GM23338 (cell line): ENCODE results near the gene SLC37A2. TPM values are rescaled to one million over a fixed set of nuclear protein-coding genes. Genes with fewer than 3 reads are reported as not detected.

ENCODE experiments used
- ATAC-seq: fragments of 200-7000 bp; cut with Tn5 transposase; 3 replicates; pipeline ENCODE4 v1.9.1; 2020
- DNase-seq: peaks from one replicate; pipeline ENCODE4 v3.0.0-alpha.2; 2015; ENCODE audit warnings: low spot score
- H2AFZ ChIP-seq: fragments of 200-600 bp; sonication (generic); 2 replicates; pipeline ENCODE4 v1.8.0; 2016; ENCODE audit warnings: antibody characterized with exemption, mild to moderate bottlenecking, moderate library complexity
- H3F3A ChIP-seq: fragments of 200-600 bp; sonication (generic); replicated peaks from 2 replicates; pipeline ENCODE4 v1.8.0; 2017; ENCODE audit warnings: antibody characterized with exemption, mixed run types, low read depth
- H3K27ac ChIP-seq: fragments of 200-600 bp; sonication (generic); 2 replicates; pipeline ENCODE4 v1.6.1; 2016; ENCODE audit warnings: low read depth
- H3K27me3 ChIP-seq: fragments of 200-600 bp; sonication (generic); 2 replicates; pipeline ENCODE4 v1.8.0; 2016; ENCODE audit warnings: mild to moderate bottlenecking, mixed run types, moderate library complexity; ENCODE audit not compliant: insufficient read depth
- H3K36me3 ChIP-seq: fragments of 200-600 bp; sonication (generic); 2 replicates; pipeline ENCODE4 v1.8.0; 2016; ENCODE audit warnings: mild to moderate bottlenecking; ENCODE audit not compliant: insufficient read depth
- H3K4me1 ChIP-seq: fragments of 200-600 bp; sonication (generic); 2 replicates; pipeline ENCODE4 v1.8.0; 2016; ENCODE audit warnings: mild to moderate bottlenecking, moderate library complexity; ENCODE audit not compliant: insufficient read depth
- H3K4me2 ChIP-seq: fragments of 200-600 bp; sonication (generic); 2 replicates; pipeline ENCODE4 v1.7.1; 2017; ENCODE audit warnings: mixed run types
- H3K4me3 ChIP-seq: fragments of 200-600 bp; sonication (generic); 2 replicates; pipeline ENCODE4 v1.6.1; 2016; ENCODE audit warnings: mixed run types
- H3K79me2 ChIP-seq: fragments of 200-600 bp; sonication (generic); replicated peaks from 2 replicates; pipeline ENCODE4 v1.8.0; 2017; ENCODE audit warnings: mild to moderate bottlenecking; ENCODE audit not compliant: insufficient read depth
- H3K9me2 ChIP-seq: fragments of 200-600 bp; sonication (generic); 2 replicates; pipeline ENCODE4 v1.8.0; 2017; ENCODE audit not compliant: insufficient read depth
- H4K20me1 ChIP-seq: fragments of 200-600 bp; sonication (generic); replicated peaks from 2 replicates; pipeline ENCODE4 v1.8.0; 2017; ENCODE audit warnings: mild to moderate bottlenecking; ENCODE audit not compliant: insufficient read depth
- H3K27ac Mint-ChIP-seq: 2 replicates; pipeline ENCODE4 v1.8.0; 2020; ENCODE audit warnings: inconsistent platforms, mild to moderate bottlenecking, moderate library complexity, mixed read lengths
- H3K27me3 Mint-ChIP-seq: 3 replicates; pipeline ENCODE4 v1.8.0; 2022; ENCODE audit warnings: low read depth, mild to moderate bottlenecking, moderate library complexity, mixed read lengths, inconsistent platforms; ENCODE audit not compliant: insufficient read depth, poor library complexity
- H3K36me3 Mint-ChIP-seq: 3 replicates; pipeline ENCODE4 v1.8.0; 2021; ENCODE audit warnings: low read depth, mild to moderate bottlenecking, inconsistent platforms, moderate library complexity, mixed read lengths
- H3K4me1 Mint-ChIP-seq: 3 replicates; pipeline ENCODE4 v1.8.0; 2020; ENCODE audit warnings: mild to moderate bottlenecking, inconsistent platforms, mixed read lengths
- H3K4me3 Mint-ChIP-seq: 3 replicates; pipeline ENCODE4 v1.8.0; 2021; ENCODE audit warnings: moderate library complexity, mild to moderate bottlenecking, inconsistent platforms, mixed read lengths
- H3K9me3 Mint-ChIP-seq: 3 replicates; pipeline ENCODE4 v1.8.0; 2020; ENCODE audit warnings: moderate library complexity, mild to moderate bottlenecking, inconsistent platforms, mixed read lengths
- CTCF ChIP-seq, 2 experiments: fragments of 200-600 bp in 1 of 2; sonication (generic) in 1 of 2; conservative IDR thresholded peaks; 2 replicates each; pipeline versions ENCODE4 v1.5.1 to v1.6.1; 2016 to 2017; ENCODE audit warnings: antibody characterized with exemption in 2 of 2, low read depth in 2 of 2, mild to moderate bottlenecking in 2 of 2, moderate library complexity in 1 of 2
- JUNB ChIP-seq: IDR thresholded peaks from one replicate; pipeline ENCODE4 v1.6.1; 2016; ENCODE audit warnings: antibody characterized with exemption; ENCODE audit not compliant: unreplicated experiment
- ZNF114 ChIP-seq: fragments of 250-450 bp; sonication (Bioruptor Pico); IDR thresholded peaks from 2 replicates; pipeline ENCODE4 v1.5.0; 2020; ENCODE audit warnings: mild to moderate bottlenecking, moderate library complexity
- ZNF462 ChIP-seq: fragments of 250-450 bp; sonication (Bioruptor Pico); IDR thresholded peaks from 2 replicates; pipeline ENCODE4 v1.5.0; 2020; ENCODE audit warnings: mild to moderate bottlenecking, moderate library complexity
- polyA plus RNA-seq: library from polyadenylated mRNA; unstranded; fragments of >200 nt; fragmentation: Nextera tagmentation; extraction: Ambion mirVana; gene quantifications from 2 replicates; pipeline ENCODE4 v1.2.1, GENCODE V29; 2016
- total RNA-seq: library from RNA; depleted of rRNA; stranded (reverse); fragments of >200 nt; shearing (Covaris generic); gene quantifications from 2 replicates; pipeline ENCODE4 v1.2.3, GENCODE V29; 2014

SLC37A2 gene
- total and polyA plus RNA-seq, 2 experiments from 2014 or later: 0.40 to 1.6 TPM

- peaks cover 21% of the 10 kb centered on the region for H3K4me1 Mint-ChIP-seq
These were observed 8.3 kb downstream of the SLC37A2 start for GRCh38 chr11:125071435-125071834.

More at GRCh38 chr11:125071435-125071834, 8.3 kb downstream of the SLC37A2 start:
- TF ChIP-seq CTCF (conservative IDR thresholded peaks at IDR 0.05; ENCODE audit: low read depth in 2 of 2): no peak
- no peak for TF ChIP-seq ZNF462 (CRISPR knock-in tag)
- no peak for TF ChIP-seq ZNF114
- TF ChIP-seq JUNB: no peak
- H3K36me3 ChIP-seq: no peaks in the 10 kb centered on the region
- Mint-ChIP-seq H3K27ac (no peak overlapping the region), H3K4me3 (no peak overlapping the region), H3K27me3 (peaks cover 16% of the 10 kb centered on the region), H3K9me3 (no peaks in the 10 kb centered on the region), H3K36me3 (no peaks in the 10 kb centered on the region)
- no peaks in the 10 kb centered on the region for H3K79me2 ChIP-seq
- ATAC-seq (no peak), DNase-seq (no peak)
- no peaks in the 10 kb centered on the region for H3F3A ChIP-seq
- H3K27ac ChIP-seq: no peak overlapping the region
- H3K4me3 ChIP-seq: no peak overlapping the region
- H2AFZ ChIP-seq: no peak overlapping the region
- no peaks in the 10 kb centered on the region for H3K4me1 ChIP-seq
- no peaks in the 10 kb centered on the region for H4K20me1 ChIP-seq
- no peaks in the 10 kb centered on the region for H3K9me2 ChIP-seq
- H3K4me2 ChIP-seq: no peak overlapping the region
- H3K27me3 ChIP-seq: 0 out of 2 replicates have a peak, but pooled peaks cover under 1% of the 10 kb centered on the region
